Right lobe of liver (tissue), 4 donors: ENCODE data around the gene INSYN2A.

Source experiments
- POLR2A ChIP-seq: fragments of 450-650 bp; IDR thresholded peaks from one replicate; pipeline ENCODE4 v1.6.1; 2017; ENCODE audit warnings: antibody characterized with exemption, mild to moderate bottlenecking
- TF ChIP-seq, protein P1 (sequence below), 4 donors: fragments of 200-600 bp in 3 of 4; fragments of 450-650 bp in 1 of 4; IDR thresholded peaks; one replicate each; pipeline versions ENCODE4 v1.5.1 to v1.8.0; 2016 to 2022; ENCODE audit warnings: antibody characterized with exemption in 4 of 4, mild to moderate bottlenecking in 2 of 4
- donor health status: DM: no; HTN: no; CAD: no.
- donor health status: DM: no; HTN: no; CAD: no.
- donor health status: DM: no; HTN: yes; CAD: no.

DNA sequence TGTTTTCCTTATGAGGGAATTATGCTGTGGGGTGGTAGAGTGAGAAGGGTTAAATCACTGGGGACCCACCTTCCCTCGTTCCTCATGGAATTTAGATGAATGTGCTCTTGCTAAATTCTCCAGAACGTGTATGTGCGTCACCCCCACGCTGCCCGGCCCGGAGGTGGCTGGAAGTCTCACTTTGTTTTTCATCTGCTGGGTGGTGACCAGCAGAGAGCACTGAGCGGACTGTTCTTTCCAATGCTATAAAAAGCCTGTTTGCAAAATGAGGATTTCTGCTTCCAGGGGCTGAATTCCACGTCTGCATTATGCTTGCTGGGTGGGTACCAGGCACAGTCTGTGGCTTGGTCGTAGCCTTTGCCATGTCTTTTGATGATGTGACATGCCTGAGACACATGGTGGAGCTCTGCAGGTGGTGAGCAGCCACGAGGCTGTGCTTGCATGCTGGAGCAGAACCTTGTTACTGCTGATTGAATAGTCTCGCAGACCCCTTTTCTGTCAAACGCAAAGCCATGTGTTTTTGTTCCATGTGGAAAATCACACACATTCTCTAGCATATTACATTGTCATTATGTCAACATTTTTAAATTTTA, 31.9 kb upstream of the INSYN2A start:
- no peak for TF ChIP-seq POLR2A
- TF ChIP-seq, protein P1, sequence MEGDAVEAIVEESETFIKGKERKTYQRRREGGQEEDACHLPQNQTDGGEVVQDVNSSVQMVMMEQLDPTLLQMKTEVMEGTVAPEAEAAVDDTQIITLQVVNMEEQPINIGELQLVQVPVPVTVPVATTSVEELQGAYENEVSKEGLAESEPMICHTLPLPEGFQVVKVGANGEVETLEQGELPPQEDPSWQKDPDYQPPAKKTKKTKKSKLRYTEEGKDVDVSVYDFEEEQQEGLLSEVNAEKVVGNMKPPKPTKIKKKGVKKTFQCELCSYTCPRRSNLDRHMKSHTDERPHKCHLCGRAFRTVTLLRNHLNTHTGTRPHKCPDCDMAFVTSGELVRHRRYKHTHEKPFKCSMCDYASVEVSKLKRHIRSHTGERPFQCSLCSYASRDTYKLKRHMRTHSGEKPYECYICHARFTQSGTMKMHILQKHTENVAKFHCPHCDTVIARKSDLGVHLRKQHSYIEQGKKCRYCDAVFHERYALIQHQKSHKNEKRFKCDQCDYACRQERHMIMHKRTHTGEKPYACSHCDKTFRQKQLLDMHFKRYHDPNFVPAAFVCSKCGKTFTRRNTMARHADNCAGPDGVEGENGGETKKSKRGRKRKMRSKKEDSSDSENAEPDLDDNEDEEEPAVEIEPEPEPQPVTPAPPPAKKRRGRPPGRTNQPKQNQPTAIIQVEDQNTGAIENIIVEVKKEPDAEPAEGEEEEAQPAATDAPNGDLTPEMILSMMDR (IDR thresholded peaks at IDR 0.05): peak in 1 of 4 donors; percentile 14
